ENCODE data around the gene ENDOD1.

The ENDOD1 gene

GRCh38 chr11:95144313-95145235 lies 54.9 kb downstream of the ENDOD1 start:
- Histone ChIP-seq H3K27ac (ENCODE audit: low read depth, low read length) (no peak overlapping the region), H3K36me3 (ENCODE audit: insufficient read depth, low read length) (no peaks in the 10 kb centered on the region), H3K4me1 (ENCODE audit: insufficient read depth, low read length) (peaks cover 6% of the 10 kb centered on the region; the same call in 1 of the 2 replicates), H3K27me3 (ENCODE audit: insufficient read depth, low read length) (peaks cover 95% of the 10 kb centered on the region), H3K9me3 (ENCODE audit: insufficient read depth, low read depth, low read length) (no peaks in the 10 kb centered on the region), H3K9ac (ENCODE audit: low read depth, low read length) (no peak overlapping the region), H3K4me3 (ENCODE audit: low read length) (no peak overlapping the region)
- WGBS = 86% methylated on average over 7 of the region's 7 CpGs

GRCh38 chr11:95145430-95146060 lies 55.9 kb downstream of the ENDOD1 start:
- Histone ChIP-seq H3K27me3 (ENCODE audit: insufficient read depth, low read length) (peaks cover 98% of the 10 kb centered on the region), H3K27ac (ENCODE audit: low read depth, low read length) (no peak overlapping the region), H3K4me1 (ENCODE audit: insufficient read depth, low read length) (peaks cover 7% of the 10 kb centered on the region; the same call in 1 of the 2 replicates), H3K9me3 (ENCODE audit: insufficient read depth, low read depth, low read length) (no peaks in the 10 kb centered on the region), H3K9ac (ENCODE audit: low read depth, low read length) (no peak overlapping the region), H3K4me3 (ENCODE audit: low read length) (no peak overlapping the region), H3K36me3 (ENCODE audit: insufficient read depth, low read length) (no peaks in the 10 kb centered on the region)
- WGBS = 91% methylated on average over 4 of the region's 4 CpGs

- WGBS = 48% methylated on average over 2 of the region's 4 CpGs
- no peak overlapping the region for H3K9ac ChIP-seq (ENCODE audit: low read depth, low read length)
- H3K36me3 ChIP-seq (ENCODE audit: insufficient read depth, low read length) = no peaks in the 10 kb centered on the region
- H3K27me3 ChIP-seq (ENCODE audit: insufficient read depth, low read length) = peaks cover 86% of the 10 kb centered on the region
- H3K9me3 ChIP-seq (ENCODE audit: insufficient read depth, low read depth, low read length) = no peaks in the 10 kb centered on the region
- no peak overlapping the region for H3K27ac ChIP-seq (ENCODE audit: low read depth, low read length)
- peaks cover 7% of the 10 kb centered on the region; the same call in 1 of the 2 replicates for H3K4me1 ChIP-seq (ENCODE audit: insufficient read depth, low read length)
- no peak overlapping the region for H3K4me3 ChIP-seq (ENCODE audit: low read length)
Observed at GRCh38 chr11:95147364-95147905, 57.8 kb downstream of the ENDOD1 start.

- Histone ChIP-seq H3K9me3 (ENCODE audit: insufficient read depth, low read depth, low read length) (no peaks in the 10 kb centered on the region), H3K4me1 (ENCODE audit: insufficient read depth, low read length) (peaks cover 7% of the 10 kb centered on the region; the same call in 1 of the 2 replicates)
Observed at GRCh38 chr11:95148406-95148805, 58.8 kb downstream of the ENDOD1 start.

GRCh38 chr11:95148938-95149337 lies 59.3 kb downstream of the ENDOD1 start:
- peaks cover 72% of the 10 kb centered on the region for H3K27me3 ChIP-seq (ENCODE audit: insufficient read depth, low read length)
- WGBS = 53% methylated on average over 2 of the region's 2 CpGs
- no peaks in the 10 kb centered on the region for H3K36me3 ChIP-seq (ENCODE audit: insufficient read depth, low read length)

More at GRCh38 chr11:95148406-95148805, 58.8 kb downstream of the ENDOD1 start:
- Histone ChIP-seq H3K36me3 (ENCODE audit: insufficient read depth, low read length) (no peaks in the 10 kb centered on the region), H3K27me3 (ENCODE audit: insufficient read depth, low read length) (peaks cover 77% of the 10 kb centered on the region), H3K27ac (ENCODE audit: low read depth, low read length) (no peak overlapping the region), H3K9ac (ENCODE audit: low read depth, low read length) (no peak overlapping the region), H3K4me3 (ENCODE audit: low read length) (no peak overlapping the region)

GRCh38 chr11:95149651-95150364 lies 60.2 kb downstream of the ENDOD1 start:
- WGBS = 3% methylated on average over 23 of the region's 23 CpGs
- Histone ChIP-seq H3K27me3 (ENCODE audit: insufficient read depth, low read length) (peaks cover 64% of the 10 kb centered on the region), H3K9ac (ENCODE audit: low read depth, low read length) (0 out of 2 replicates have a peak overlapping the region, but pooled peaks have one; percentile 45)

More at GRCh38 chr11:95148938-95149337, 59.3 kb downstream of the ENDOD1 start:
- no peak overlapping the region for H3K9ac ChIP-seq (ENCODE audit: low read depth, low read length)
- H3K4me1 ChIP-seq (ENCODE audit: insufficient read depth, low read length) = peaks cover 7% of the 10 kb centered on the region; the same call in 1 of the 2 replicates
- no peak overlapping the region for H3K4me3 ChIP-seq (ENCODE audit: low read length)
- no peak overlapping the region for H3K27ac ChIP-seq (ENCODE audit: low read depth, low read length)
- no peaks in the 10 kb centered on the region for H3K9me3 ChIP-seq (ENCODE audit: insufficient read depth, low read depth, low read length)

GRCh38 chr11:95150956-95151684 lies 61.5 kb downstream of the ENDOD1 start:
- H3K4me3 ChIP-seq (ENCODE audit: low read length) = peak overlapping the region; percentile 63
- peaks cover 51% of the 10 kb centered on the region for H3K27me3 ChIP-seq (ENCODE audit: insufficient read depth, low read length)
- under 1% methylated on average over 55 of the region's 55 CpGs for WGBS
- no peaks in the 10 kb centered on the region for H3K9me3 ChIP-seq (ENCODE audit: insufficient read depth, low read depth, low read length)
- H3K9ac ChIP-seq (ENCODE audit: low read depth, low read length) = peak overlapping the region; percentile 45
- no peaks in the 10 kb centered on the region for H3K36me3 ChIP-seq (ENCODE audit: insufficient read depth, low read length)
- peaks cover 7% of the 10 kb centered on the region; the same call in 1 of the 2 replicates for H3K4me1 ChIP-seq (ENCODE audit: insufficient read depth, low read length)
- H3K27ac ChIP-seq (ENCODE audit: low read depth, low read length) = no peak overlapping the region

More at GRCh38 chr11:95149651-95150364, 60.2 kb downstream of the ENDOD1 start:
- Histone ChIP-seq H3K4me3 (ENCODE audit: low read length) (peak overlapping the region; percentile 63), H3K4me1 (ENCODE audit: insufficient read depth, low read length) (peaks cover 7% of the 10 kb centered on the region; the same call in 1 of the 2 replicates), H3K27ac (ENCODE audit: low read depth, low read length) (no peak overlapping the region), H3K36me3 (ENCODE audit: insufficient read depth, low read length) (no peaks in the 10 kb centered on the region), H3K9me3 (ENCODE audit: insufficient read depth, low read depth, low read length) (no peaks in the 10 kb centered on the region)

GRCh38 chr11:95152876-95153856 lies 63.5 kb downstream of the ENDOD1 start:
- H3K27ac ChIP-seq (ENCODE audit: low read depth, low read length) = no peak overlapping the region
- peaks cover 31% of the 10 kb centered on the region for H3K27me3 ChIP-seq (ENCODE audit: insufficient read depth, low read length)
- no peak overlapping the region for H3K9ac ChIP-seq (ENCODE audit: low read depth, low read length)
- no peaks in the 10 kb centered on the region for H3K36me3 ChIP-seq (ENCODE audit: insufficient read depth, low read length)
- H3K4me1 ChIP-seq (ENCODE audit: insufficient read depth, low read length) = peaks cover 3% of the 10 kb centered on the region; the same call in 1 of the 2 replicates
- H3K4me3 ChIP-seq (ENCODE audit: low read length) = no peak overlapping the region
- no peaks in the 10 kb centered on the region for H3K9me3 ChIP-seq (ENCODE audit: insufficient read depth, low read depth, low read length)
- 84% methylated on average over 7 of the region's 10 CpGs for WGBS

GRCh38 chr11:95153857-95154246 lies 64.2 kb downstream of the ENDOD1 start:
- Histone ChIP-seq H3K4me1 (ENCODE audit: insufficient read depth, low read length) (peaks cover 3% of the 10 kb centered on the region; the same call in 1 of the 2 replicates), H3K9ac (ENCODE audit: low read depth, low read length) (no peak overlapping the region), H3K9me3 (ENCODE audit: insufficient read depth, low read depth, low read length) (no peaks in the 10 kb centered on the region), H3K4me3 (ENCODE audit: low read length) (no peak overlapping the region), H3K27me3 (ENCODE audit: insufficient read depth, low read length) (peaks cover 24% of the 10 kb centered on the region), H3K27ac (ENCODE audit: low read depth, low read length) (no peak overlapping the region), H3K36me3 (ENCODE audit: insufficient read depth, low read length) (no peaks in the 10 kb centered on the region)
- 100% methylated on average over 1 of the region's 1 CpG for WGBS

Measured in HUES64 (cell line).